ENCODE measurements around the gene TOP1. TPM values are rescaled to one million over a fixed set of nuclear protein-coding genes. Genes with fewer than 3 reads are reported as not detected.

Gene TOP1
- total and polyA plus RNA-seq, 9 of the 15 experiments (the other 6 are each of a cell fraction or from before 2014, with no cell fraction given) = 26.4 to 127 (median 39.6) TPM

GRCh38 chr20:41136680-41137613, 108.3 kb downstream of the TOP1 start, which contains the start of gene PLCG1 (continued):
- TF ChIP-seq IRF2 (CRISPR knock-in tag; IDR thresholded peaks at IDR 0.05) (no peak), ZNF431 (CRISPR knock-in tag; IDR thresholded peaks at IDR 0.05) (no peak), ZBTB11 (CRISPR knock-in tag; IDR thresholded peaks at IDR 0.05) (peak in 1 of 3 experiments; percentile 75; a peak in 2 of 6 replicates), REST (IDR thresholded peaks at IDR 0.05; ENCODE audit: borderline replicate concordance) (peak; percentile 98), REST (CRISPR knock-in tag; IDR thresholded peaks at IDR 0.05; ENCODE audit: low read depth) (no peak), EGR1 (conservative IDR thresholded peaks at IDR 0.05) (peak; percentile 71), NFYB (IDR thresholded peaks at IDR 0.05; ENCODE audit: extremely low read depth, insufficient read length) (peak; percentile 63), FUS (optimal IDR thresholded peaks at IDR 0.05; ENCODE audit: low read depth, low read length) (peak; percentile 31), E2F1 (CRISPR knock-in tag; IDR thresholded peaks at IDR 0.05) (peak; percentile 85; the same call in 1 of the 2 replicates), ZNF444 (CRISPR knock-in tag; IDR thresholded peaks at IDR 0.05) (no peak), FOXK2 (conservative IDR thresholded peaks at IDR 0.05 in 1 of 2, IDR thresholded peaks at IDR 0.05 in 1 of 2; ENCODE audit: low read depth in 2 of 2) (no peak)
